Sigmoid colon (tissue), 7 donors: ENCODE measurements around the gene FIGN. TPM values are rescaled to one million over a fixed set of nuclear protein-coding genes. Genes with fewer than 3 reads are reported as not detected.

Source experiments
- DNase-seq: peaks from one replicate; pipeline ENCODE4 v3.0.0-alpha.2; 2019
- H3K27ac ChIP-seq, 4 donors: fragments of 200-600 bp; sonication (generic); one replicate each; pipeline ENCODE4 v1.5.1; 2016 to 2019; ENCODE audit warnings: mild to moderate bottlenecking in 1 of 4
- H3K27me3 ChIP-seq, 3 donors: fragments of 200-600 bp; sonication (generic); one replicate each; pipeline ENCODE4 v1.5.1; 2019; ENCODE audit warnings: mild to moderate bottlenecking in 1 of 3
- H3K36me3 ChIP-seq, 4 donors: fragments of 200-600 bp; sonication (generic); one replicate each; pipeline ENCODE4 v1.5.1; 2016 to 2019
- H3K4me1 ChIP-seq, 4 donors: fragments of 200-600 bp; sonication (generic); one replicate each; pipeline ENCODE4 v1.5.1; 2017 to 2019
- H3K4me3 ChIP-seq, 4 donors: fragments of 200-600 bp; sonication (generic); one replicate each; pipeline ENCODE4 v1.5.1; 2017 to 2019; ENCODE audit warnings: mild to moderate bottlenecking in 2 of 4, moderate library complexity in 1 of 4
- H3K9me3 ChIP-seq, 4 donors: fragments of 200-600 bp in 3 of 4; sonication (generic) in 3 of 4; one replicate each; pipeline versions ENCODE4 v1.5.1 to v1.6.1; 2013 to 2019
- CTCF ChIP-seq, 4 experiments: fragments of 450-650 bp in 3 of 4; fragments of 200-600 bp in 1 of 4; IDR thresholded peaks; one replicate each; pipeline ENCODE4 v1.5.1; 2016 to 2019; ENCODE audit warnings: antibody characterized with exemption in 4 of 4, mild to moderate bottlenecking in 3 of 4, moderate library complexity in 2 of 4
- EP300 ChIP-seq, 4 donors: sonication (generic); formaldehyde crosslinking; IDR thresholded peaks; one replicate each; pipeline ENCODE4 v1.6.1; 2017; ENCODE audit warnings: antibody characterized with exemption in 4 of 4
- POLR2A ChIP-seq, 2 donors: fragments of 450-650 bp; IDR thresholded peaks; one replicate each; pipeline ENCODE4 v1.6.1; 2016; ENCODE audit warnings: antibody characterized with exemption in 2 of 2, mild to moderate bottlenecking in 2 of 2, moderate library complexity in 2 of 2
- POLR2AphosphoS5 ChIP-seq, 4 donors: sonication (generic); formaldehyde crosslinking; IDR thresholded peaks; one replicate each; pipeline ENCODE4 v1.6.1; 2017; ENCODE audit warnings: antibody characterized with exemption in 4 of 4
- WGBS, 2 donors: extraction: QIAGEN DNeasy Blood & Tissue Kit; methylation state at CpG; one replicate each; pipeline ENCODE4 v1.1.7; 2013; 5-methylcytosine and 5-hydroxymethylcytosine counted together
- intact Hi-C: fragments of 100-400 bp; cut with DNase I; formaldehyde crosslinking; loops from one replicate; pipeline ENCODE4 v1.15.1; 2023
- polyA plus RNA-seq, 3 donors: library from polyadenylated mRNA; stranded (reverse); fragments of 200-250 nt; gene quantifications; one replicate each; pipeline ENCODE4 v1.2.3, GENCODE V29; 2013
- total RNA-seq, 4 donors: library from RNA; depleted of rRNA; stranded (reverse); fragments of >200 nt; gene quantifications; one replicate each; pipeline ENCODE4 v1.1.0, GENCODE V29; 2016
- donor health status: healthy with polysubstance abuse.
- donor health status: Bipolar disorder and iron deficiency.
- donor health status: healthy.

Gene FIGN
- total and polyA plus RNA-seq, 7 donors: under 0.01 to 8.0 (median 3.7) TPM; not detected in 1

- 19 to 49% methylated on average over 2 of the region's 2 CpGs for WGBS, 2 donors
- H3K4me1 ChIP-seq: peaks cover 0 to 6% (median under 1%) of the 10 kb centered on the region in 4 donors
- DNase-seq: no peak
- H3K9me3 ChIP-seq: no peaks in the 10 kb centered on the region
- no peak overlapping the region for H3K4me3 ChIP-seq
- H3K27me3 ChIP-seq: no peaks in the 10 kb centered on the region
- TF ChIP-seq POLR2AphosphoS5 (IDR thresholded peaks at IDR 0.05) (no peak), CTCF (IDR thresholded peaks at IDR 0.05) (no peak), EP300 (IDR thresholded peaks at IDR 0.05) (no peak), POLR2A (IDR thresholded peaks at IDR 0.05) (no peak)
- peaks cover 0 to 11% (median 1%) of the 10 kb centered on the region in 4 donors for H3K36me3 ChIP-seq
- H3K27ac ChIP-seq: no peak overlapping the region
- intact Hi-C loops: no loop called here
These were observed 130.0 kb downstream of the FIGN start for GRCh38 chr2:163605779-163606178.

- Histone ChIP-seq H3K27ac (no peak overlapping the region), H3K4me3 (no peak overlapping the region), H3K36me3 (peaks cover 0 to 4% (median 0%) of the 10 kb centered on the region in 4 donors), H3K9me3 (no peaks in the 10 kb centered on the region), H3K4me1 (peaks cover 0 to 14% (median 4%) of the 10 kb centered on the region in 4 donors), H3K27me3 (no peaks in the 10 kb centered on the region)
- TF ChIP-seq POLR2A (IDR thresholded peaks at IDR 0.05) (no peak), CTCF (IDR thresholded peaks at IDR 0.05) (no peak), POLR2AphosphoS5 (IDR thresholded peaks at IDR 0.05) (no peak), EP300 (IDR thresholded peaks at IDR 0.05) (no peak)
- 56 to 76% methylated on average over 4 of the region's 4 CpGs for WGBS, 2 donors
- intact Hi-C loops: no loop called here
- no peak for DNase-seq
These were observed 130.8 kb downstream of the FIGN start for GRCh38 chr2:163604941-163605555.

- no peaks in the 10 kb centered on the region for H3K9me3 ChIP-seq
- no peaks in the 10 kb centered on the region for H3K27me3 ChIP-seq
- WGBS, 2 donors: 68 to 81% methylated on average over 3 of the region's 3 CpGs
- DNase-seq: no peak
- intact Hi-C loops: no loop called here
- H3K4me3 ChIP-seq: no peak overlapping the region
- H3K36me3 ChIP-seq: no peaks in the 10 kb centered on the region
- H3K27ac ChIP-seq: no peak overlapping the region
- no peak for TF ChIP-seq CTCF (IDR thresholded peaks at IDR 0.05)
- no peak for TF ChIP-seq POLR2A (IDR thresholded peaks at IDR 0.05)
- TF ChIP-seq EP300 (IDR thresholded peaks at IDR 0.05): no peak
- no peak for TF ChIP-seq POLR2AphosphoS5 (IDR thresholded peaks at IDR 0.05)
- H3K4me1 ChIP-seq: peaks cover 0 to 14% (median 6%) of the 10 kb centered on the region in 4 donors
These were observed 133.6 kb downstream of the FIGN start for GRCh38 chr2:163602196-163602595.

- H3K27me3 ChIP-seq: no peaks in the 10 kb centered on the region
- H3K27ac ChIP-seq: no peak overlapping the region
- WGBS, 2 donors: 68 to 78% methylated on average over 7 of the region's 7 CpGs
- H3K36me3 ChIP-seq: no peaks in the 10 kb centered on the region
- intact Hi-C loops: no loop called here
- no peak for TF ChIP-seq CTCF (IDR thresholded peaks at IDR 0.05)
- no peak for TF ChIP-seq POLR2AphosphoS5 (IDR thresholded peaks at IDR 0.05)
- TF ChIP-seq EP300 (IDR thresholded peaks at IDR 0.05): no peak
- no peak for TF ChIP-seq POLR2A (IDR thresholded peaks at IDR 0.05)
- peaks cover 0 to 14% (median 6%) of the 10 kb centered on the region in 4 donors for H3K4me1 ChIP-seq
- no peak for DNase-seq
- H3K4me3 ChIP-seq: no peak overlapping the region
- H3K9me3 ChIP-seq: no peaks in the 10 kb centered on the region
These were observed 134.4 kb downstream of the FIGN start for GRCh38 chr2:163601377-163601776.

GRCh38 chr2:163600801-163601200, 135.0 kb downstream of the FIGN start:
- Histone ChIP-seq H3K27ac (no peak overlapping the region), H3K4me3 (no peak overlapping the region), H3K4me1 (peaks cover 0 to 14% (median 6%) of the 10 kb centered on the region in 4 donors), H3K27me3 (no peaks in the 10 kb centered on the region), H3K9me3 (no peaks in the 10 kb centered on the region), H3K36me3 (no peaks in the 10 kb centered on the region)
- WGBS, 2 donors: 31 to 58% methylated on average over 3 of the region's 3 CpGs
- TF ChIP-seq EP300 (IDR thresholded peaks at IDR 0.05): no peak
- no peak for TF ChIP-seq POLR2AphosphoS5 (IDR thresholded peaks at IDR 0.05)
- no peak for TF ChIP-seq CTCF (IDR thresholded peaks at IDR 0.05)
- no peak for DNase-seq
- intact Hi-C loops: no loop called here
